GM23338 (cell line): Measurements from ENCODE around the gene PVALEF.

Source experiments
- CREB1 ChIP-seq: fragments of 250-450 bp; sonication (Bioruptor Pico); IDR thresholded peaks from 2 replicates; pipeline ENCODE4 v1.5.0; 2020; ENCODE audit warnings: low read depth, mild to moderate bottlenecking, moderate library complexity
- CTCF ChIP-seq, 2 experiments: fragments of 200-600 bp in 1 of 2; sonication (generic) in 1 of 2; conservative IDR thresholded peaks; 2 replicates each; pipeline versions ENCODE4 v1.5.1 to v1.6.1; 2016 to 2017; ENCODE audit warnings: antibody characterized with exemption in 2 of 2, low read depth in 2 of 2, mild to moderate bottlenecking in 2 of 2, moderate library complexity in 1 of 2
- ETS1 ChIP-seq: IDR thresholded peaks from 2 replicates; pipeline ENCODE4 v1.6.1; 2016; ENCODE audit warnings: antibody characterized with exemption
- EZH2 ChIP-seq: fragments of 200-600 bp; sonication (generic); IDR thresholded peaks from one replicate; pipeline ENCODE4 v1.8.0; 2017; ENCODE audit warnings: antibody characterized with exemption, mild to moderate bottlenecking, low read depth; ENCODE audit not compliant: unreplicated experiment
- EZH2phosphoT487 ChIP-seq: fragments of 200-600 bp; sonication (generic); IDR thresholded peaks from one replicate; pipeline ENCODE4 v1.8.1; 2018; ENCODE audit warnings: antibody characterized with exemption; ENCODE audit not compliant: unreplicated experiment
- JUNB ChIP-seq: IDR thresholded peaks from one replicate; pipeline ENCODE4 v1.6.1; 2016; ENCODE audit warnings: antibody characterized with exemption; ENCODE audit not compliant: unreplicated experiment
- NANOG ChIP-seq: IDR thresholded peaks from 2 replicates; pipeline ENCODE4 v1.6.1; 2016; ENCODE audit warnings: antibody characterized with exemption, borderline replicate concordance
- POLR2AphosphoS5 ChIP-seq: IDR thresholded peaks from 2 replicates; pipeline ENCODE4 v1.6.1; 2016; ENCODE audit warnings: antibody characterized with exemption, low read depth
- STAT1 ChIP-seq: IDR thresholded peaks from one replicate; pipeline ENCODE4 v1.6.1; 2016; ENCODE audit warnings: antibody characterized with exemption; ENCODE audit not compliant: unreplicated experiment
- ZNF114 ChIP-seq: fragments of 250-450 bp; sonication (Bioruptor Pico); IDR thresholded peaks from 2 replicates; pipeline ENCODE4 v1.5.0; 2020; ENCODE audit warnings: mild to moderate bottlenecking, moderate library complexity
- ZNF331 ChIP-seq: fragments of 250-450 bp; sonication (Bioruptor Pico); IDR thresholded peaks from 2 replicates; pipeline ENCODE4 v1.5.0; 2020; ENCODE audit warnings: low read depth, mild to moderate bottlenecking, moderate library complexity
- ZNF462 ChIP-seq: fragments of 250-450 bp; sonication (Bioruptor Pico); IDR thresholded peaks from 2 replicates; pipeline ENCODE4 v1.5.0; 2020; ENCODE audit warnings: mild to moderate bottlenecking, moderate library complexity
- TF ChIP-seq, protein P1 (sequence below): IDR thresholded peaks from one replicate; pipeline ENCODE4 v1.6.1; 2018; ENCODE audit warnings: antibody characterized with exemption; ENCODE audit not compliant: unreplicated experiment

DNA sequence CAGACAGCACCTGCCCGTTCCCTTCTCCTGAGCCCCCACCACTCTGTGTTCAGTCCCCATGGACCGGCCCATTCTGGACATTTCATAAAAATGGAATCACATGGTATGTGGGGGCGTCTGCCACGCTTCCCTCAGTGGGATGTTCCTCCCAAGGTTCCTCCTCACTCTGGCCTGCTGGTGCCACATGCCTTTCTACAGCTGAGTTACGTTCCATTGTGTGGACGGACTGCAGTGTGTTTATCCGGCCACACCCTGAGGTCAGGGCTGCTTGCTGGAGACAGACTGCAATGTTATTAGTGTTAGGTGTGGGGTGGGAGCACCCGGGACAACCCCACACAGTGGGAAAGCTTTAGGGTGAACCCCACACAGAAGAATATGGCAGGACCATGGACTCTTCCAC is 6.6 kb downstream of the PVALEF start:
- TF ChIP-seq CTCF (conservative IDR thresholded peaks at IDR 0.05; ENCODE audit: low read depth in 2 of 2) (no peak), EZH2phosphoT487 (no peak), JUNB (no peak), POLR2AphosphoS5 (no peak), EZH2 (no peak), ZNF331 (no peak), NANOG (no peak), CREB1 (no peak), ETS1 (no peak), STAT1 (no peak), ZNF114 (CRISPR knock-in tag) (no peak), ZNF462 (CRISPR knock-in tag) (no peak)
- TF ChIP-seq, protein P1, sequence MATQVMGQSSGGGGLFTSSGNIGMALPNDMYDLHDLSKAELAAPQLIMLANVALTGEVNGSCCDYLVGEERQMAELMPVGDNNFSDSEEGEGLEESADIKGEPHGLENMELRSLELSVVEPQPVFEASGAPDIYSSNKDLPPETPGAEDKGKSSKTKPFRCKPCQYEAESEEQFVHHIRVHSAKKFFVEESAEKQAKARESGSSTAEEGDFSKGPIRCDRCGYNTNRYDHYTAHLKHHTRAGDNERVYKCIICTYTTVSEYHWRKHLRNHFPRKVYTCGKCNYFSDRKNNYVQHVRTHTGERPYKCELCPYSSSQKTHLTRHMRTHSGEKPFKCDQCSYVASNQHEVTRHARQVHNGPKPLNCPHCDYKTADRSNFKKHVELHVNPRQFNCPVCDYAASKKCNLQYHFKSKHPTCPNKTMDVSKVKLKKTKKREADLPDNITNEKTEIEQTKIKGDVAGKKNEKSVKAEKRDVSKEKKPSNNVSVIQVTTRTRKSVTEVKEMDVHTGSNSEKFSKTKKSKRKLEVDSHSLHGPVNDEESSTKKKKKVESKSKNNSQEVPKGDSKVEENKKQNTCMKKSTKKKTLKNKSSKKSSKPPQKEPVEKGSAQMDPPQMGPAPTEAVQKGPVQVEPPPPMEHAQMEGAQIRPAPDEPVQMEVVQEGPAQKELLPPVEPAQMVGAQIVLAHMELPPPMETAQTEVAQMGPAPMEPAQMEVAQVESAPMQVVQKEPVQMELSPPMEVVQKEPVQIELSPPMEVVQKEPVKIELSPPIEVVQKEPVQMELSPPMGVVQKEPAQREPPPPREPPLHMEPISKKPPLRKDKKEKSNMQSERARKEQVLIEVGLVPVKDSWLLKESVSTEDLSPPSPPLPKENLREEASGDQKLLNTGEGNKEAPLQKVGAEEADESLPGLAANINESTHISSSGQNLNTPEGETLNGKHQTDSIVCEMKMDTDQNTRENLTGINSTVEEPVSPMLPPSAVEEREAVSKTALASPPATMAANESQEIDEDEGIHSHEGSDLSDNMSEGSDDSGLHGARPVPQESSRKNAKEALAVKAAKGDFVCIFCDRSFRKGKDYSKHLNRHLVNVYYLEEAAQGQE = no peak
